Effector memory CD4-positive, alpha-beta T cell (primary cell): ENCODE measurements around the gene TRIP12.
A peak's percentile ranks its signal among the peaks of the same experiment; 100 is the strongest.
"Not testable (repeated sequence)": the region's sequence is repeated elsewhere in the genome, so short reads cannot be mapped to it uniquely, and the experiment has no call there.

Experiments
- DNase-seq, 3 donors: peaks; one replicate each; pipeline ENCODE4 v3.0.0-alpha.2; 2020
- H3K27ac ChIP-seq: 2 replicates; pipeline ENCODE4 v1.7.0; 2013; ENCODE audit warnings: mild to moderate bottlenecking, low read length, moderate library complexity; ENCODE audit not compliant: insufficient read depth, poor library complexity, severe bottlenecking
- H3K27me3 ChIP-seq: replicated peaks from 2 replicates; pipeline ENCODE4 v1.7.0; 2013; ENCODE audit warnings: mild to moderate bottlenecking, low read length; ENCODE audit not compliant: insufficient read depth, control insufficient read depth, poor library complexity, severe bottlenecking
- H3K36me3 ChIP-seq: 2 replicates; pipeline ENCODE4 v1.7.0; 2013; ENCODE audit warnings: mild to moderate bottlenecking, low read length, moderate library complexity; ENCODE audit not compliant: control insufficient read depth, insufficient read depth
- H3K4me1 ChIP-seq: 2 replicates; pipeline ENCODE4 v1.7.0; 2013; ENCODE audit warnings: low read length, mild to moderate bottlenecking; ENCODE audit not compliant: control insufficient read depth, insufficient read depth, poor library complexity, severe bottlenecking
- H3K4me3 ChIP-seq: 2 replicates; pipeline ENCODE4 v1.7.0; 2013; ENCODE audit warnings: low read length, low read depth, mild to moderate bottlenecking; ENCODE audit not compliant: insufficient read depth, poor library complexity, severe bottlenecking
- H3K9me3 ChIP-seq: 2 replicates; pipeline ENCODE4 v1.7.0; 2013; ENCODE audit warnings: mild to moderate bottlenecking, low read length, moderate library complexity; ENCODE audit not compliant: control insufficient read depth

TRIP12 gene

DNA sequence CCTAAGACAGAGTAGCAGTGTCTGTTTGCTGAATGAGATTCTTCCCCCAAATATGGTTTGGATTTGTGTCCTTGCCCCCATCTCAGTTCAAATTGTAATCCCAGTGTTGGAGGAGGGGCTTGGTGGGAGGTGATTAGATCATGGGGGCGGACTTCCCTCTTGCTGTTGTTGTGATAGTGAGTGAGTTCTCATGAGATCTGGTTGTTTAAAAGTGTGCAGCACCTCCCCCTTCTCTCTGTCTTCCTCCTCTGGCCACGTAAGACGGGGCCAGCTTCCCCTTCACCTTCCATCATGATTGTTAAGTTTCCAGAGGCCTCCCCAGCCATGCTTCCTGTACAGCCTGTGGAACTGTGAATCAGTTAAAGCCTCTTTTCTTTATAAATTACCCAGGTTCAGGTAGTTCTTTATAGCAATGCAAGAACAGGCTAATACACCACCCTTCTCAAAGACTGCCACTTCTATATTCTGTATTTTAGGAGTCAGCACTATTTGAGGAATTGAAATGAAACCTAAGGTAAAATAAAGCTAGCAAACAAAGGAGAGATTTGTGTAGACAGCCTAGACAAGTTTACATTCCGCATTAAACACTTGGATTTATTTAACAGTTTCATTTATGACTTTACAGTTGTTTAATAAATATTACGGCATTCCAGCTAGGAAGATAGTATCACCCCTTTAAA lies 22.1 kb upstream of the TRIP12 start:
- Histone ChIP-seq H3K9me3 (no peaks in the 10 kb centered on the region), H3K4me1 (no peaks in the 10 kb centered on the region), H3K36me3 (no peaks in the 10 kb centered on the region), H3K27ac (no peak overlapping the region), H3K4me3 (no peak overlapping the region), H3K27me3 (no peaks in the 10 kb centered on the region)
- no peak for DNase-seq

DNA sequence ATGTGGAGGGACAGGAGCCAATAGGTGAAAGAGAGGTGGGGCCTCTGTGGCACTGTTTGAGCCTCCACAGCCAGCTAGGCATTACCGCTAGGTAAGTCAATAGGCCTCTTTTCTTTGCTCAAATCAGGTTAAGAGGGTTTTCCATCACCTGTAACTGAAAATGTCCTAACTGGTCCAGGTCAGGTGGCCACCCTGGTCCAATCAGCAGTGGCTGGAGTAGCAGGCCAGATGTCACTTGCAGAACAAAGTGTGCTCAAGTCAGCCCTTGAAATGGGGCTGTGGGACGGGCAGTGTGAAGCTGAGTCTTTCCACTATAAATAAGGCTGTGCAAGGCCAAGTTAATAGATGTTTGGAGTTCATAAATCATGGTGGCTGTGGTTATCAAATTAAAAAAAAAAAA lies 21.4 kb upstream of the TRIP12 start:
- no peak for DNase-seq
- no peak overlapping the region for H3K4me3 ChIP-seq
- H3K9me3 ChIP-seq, result no peaks in the 10 kb centered on the region
- H3K27me3 ChIP-seq, result no peaks in the 10 kb centered on the region
- H3K36me3 ChIP-seq, result no peaks in the 10 kb centered on the region
- H3K27ac ChIP-seq, result no peak overlapping the region
- no peaks in the 10 kb centered on the region for H3K4me1 ChIP-seq

DNA sequence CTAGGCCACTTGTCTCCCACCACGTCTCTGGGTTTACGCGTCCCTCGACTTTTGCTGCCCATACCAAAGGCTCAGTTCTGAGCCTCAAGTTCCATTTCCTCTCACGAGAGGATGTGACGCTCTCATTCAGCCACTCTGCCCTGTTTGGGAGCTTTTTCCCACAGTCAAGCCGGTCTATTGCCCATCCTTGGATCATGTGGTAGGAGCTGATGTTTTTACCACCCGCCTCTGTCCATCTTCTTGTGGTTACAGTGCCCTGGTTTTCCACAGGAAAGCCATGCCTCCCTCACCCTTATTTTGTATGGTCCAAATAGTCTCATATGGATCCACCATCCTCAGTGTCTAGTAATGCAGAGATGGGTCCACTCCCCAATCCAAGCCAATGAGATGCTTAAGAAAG lies 20.9 kb upstream of the TRIP12 start:
- no peak for DNase-seq
- H3K36me3 ChIP-seq, result no peaks in the 10 kb centered on the region
- no peaks in the 10 kb centered on the region for H3K27me3 ChIP-seq
- no peaks in the 10 kb centered on the region for H3K4me1 ChIP-seq
- no peak overlapping the region for H3K27ac ChIP-seq
- H3K9me3 ChIP-seq, result no peaks in the 10 kb centered on the region
- no peak overlapping the region for H3K4me3 ChIP-seq

DNA sequence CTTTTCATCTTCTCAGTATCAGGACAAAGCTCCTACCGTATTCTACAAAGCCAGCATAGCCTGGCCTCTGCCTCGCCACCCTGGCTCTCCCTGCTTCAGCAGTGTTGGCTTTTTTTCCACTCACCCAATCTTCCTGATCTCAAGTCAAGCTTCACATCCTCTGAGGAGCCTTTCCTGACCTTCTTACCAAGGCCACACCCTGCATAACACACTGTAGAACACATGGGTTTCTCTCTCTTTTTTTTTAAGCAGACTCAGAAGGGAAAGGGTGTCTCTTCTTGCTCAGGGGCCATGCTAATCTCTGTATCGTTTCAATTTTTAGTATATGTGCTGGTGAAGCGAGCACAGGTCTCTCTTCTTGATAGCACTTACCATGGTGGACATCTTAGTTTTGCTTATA lies 15.7 kb upstream of the TRIP12 start:
- H3K4me3 ChIP-seq, result no peak overlapping the region
- no peaks in the 10 kb centered on the region for H3K36me3 ChIP-seq
- DNase-seq, result no peak

DNA sequence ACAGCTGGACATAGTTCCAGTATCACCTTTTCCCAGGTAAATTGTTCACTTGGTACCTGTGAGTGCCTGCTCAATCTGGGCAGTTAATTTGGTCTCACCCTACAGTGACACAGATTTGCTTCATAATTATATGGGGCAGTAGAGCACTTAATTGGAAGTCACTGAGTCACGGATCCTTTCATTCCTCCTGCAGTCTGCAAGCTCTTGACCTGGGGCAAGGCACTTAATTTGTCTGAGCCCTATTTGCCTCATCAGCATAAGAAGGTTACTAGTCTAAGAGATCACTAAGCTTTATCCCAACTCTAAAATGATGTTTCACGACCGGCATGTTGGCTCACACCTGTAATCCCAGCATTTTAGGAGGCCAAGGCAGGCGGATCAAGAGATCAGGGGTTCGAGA lies 9.4 kb upstream of the TRIP12 start:
- Histone ChIP-seq H3K4me1 (no peaks in the 10 kb centered on the region), H3K27me3 (no peaks in the 10 kb centered on the region), H3K36me3 (no peaks in the 10 kb centered on the region), H3K4me3 (no peak overlapping the region), H3K27ac (no peak overlapping the region), H3K9me3 (no peaks in the 10 kb centered on the region)
- no peak for DNase-seq

More for the DNA sequence above, 15.7 kb upstream of the TRIP12 start:
- Histone ChIP-seq H3K4me1 (no peaks in the 10 kb centered on the region), H3K27ac (no peak overlapping the region), H3K27me3 (no peaks in the 10 kb centered on the region), H3K9me3 (no peaks in the 10 kb centered on the region)

DNA sequence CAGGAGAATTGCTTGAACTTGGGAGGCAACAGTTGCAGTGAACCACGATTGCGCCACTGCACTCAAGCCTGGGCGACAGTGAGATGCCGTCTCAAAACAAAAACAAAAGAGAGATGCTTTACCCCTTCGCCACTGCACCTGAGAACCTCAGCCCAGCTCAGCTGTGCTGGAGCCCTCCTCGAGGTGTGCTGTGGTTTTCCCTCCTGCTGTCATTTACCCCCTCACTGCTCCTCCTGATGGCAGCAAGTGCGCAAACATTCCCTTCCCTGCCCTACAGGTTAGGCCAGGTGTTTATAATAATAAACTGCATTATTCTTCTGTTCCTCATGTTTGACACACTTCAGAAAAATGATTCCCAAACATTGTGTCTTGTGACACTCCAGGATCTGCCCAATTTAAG lies 8.8 kb upstream of the TRIP12 start:
- H3K27ac ChIP-seq, result no peak overlapping the region
- no peaks in the 10 kb centered on the region for H3K36me3 ChIP-seq
- H3K4me1 ChIP-seq, result no peaks in the 10 kb centered on the region
- no peak for DNase-seq
- no peaks in the 10 kb centered on the region for H3K9me3 ChIP-seq
- no peaks in the 10 kb centered on the region for H3K27me3 ChIP-seq
- no peak overlapping the region for H3K4me3 ChIP-seq

DNA sequence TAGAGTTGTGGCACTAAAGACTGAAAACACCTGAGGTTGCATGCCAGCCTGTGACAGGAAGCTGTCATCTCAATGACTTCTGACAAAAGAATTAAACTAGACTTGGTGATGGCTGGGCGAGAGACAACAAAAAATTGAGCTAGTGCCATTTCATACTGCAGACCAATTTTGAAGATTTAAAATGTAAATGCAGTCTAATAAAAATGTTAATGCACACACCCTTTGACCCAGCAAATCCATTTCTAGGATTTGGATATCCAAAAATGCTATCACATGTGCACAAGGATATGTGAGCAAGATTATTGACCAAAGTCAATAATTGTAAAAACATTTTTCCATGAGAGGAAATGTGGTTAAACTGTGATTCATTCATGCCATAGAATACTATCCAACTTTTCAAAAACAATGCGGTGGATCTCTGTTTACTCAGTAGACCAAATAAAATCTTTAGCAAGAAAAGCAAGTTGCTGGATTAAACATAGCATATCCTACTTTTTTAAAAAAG lies 6.1 kb upstream of the TRIP12 start:
- Histone ChIP-seq H3K27me3 (no peaks in the 10 kb centered on the region), H3K4me1 (peaks cover 3% of the 10 kb centered on the region), H3K9me3 (no peaks in the 10 kb centered on the region), H3K27ac (no peak overlapping the region), H3K36me3 (no peaks in the 10 kb centered on the region), H3K4me3 (no peak overlapping the region)
- no peak for DNase-seq

DNA sequence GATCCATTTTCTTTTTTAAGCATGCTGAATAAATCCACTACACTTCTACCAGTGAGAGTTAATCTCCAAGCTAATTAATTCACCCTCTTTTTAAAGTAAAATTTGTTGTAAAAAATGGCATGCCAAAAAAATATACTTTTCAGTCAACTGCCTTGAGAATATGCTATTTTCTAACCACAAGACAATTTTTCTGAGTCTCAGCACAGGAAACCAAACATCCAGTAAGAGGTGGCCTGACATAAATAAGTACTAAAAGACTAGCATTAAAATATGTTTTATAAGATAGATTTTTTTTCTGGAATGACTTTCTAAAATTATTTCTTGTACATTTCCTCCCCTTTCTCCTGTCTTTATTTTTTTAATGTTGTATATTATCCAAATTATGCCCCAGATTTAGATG lies 3.4 kb upstream of the TRIP12 start:
- Histone ChIP-seq H3K36me3 (no peaks in the 10 kb centered on the region), H3K9me3 (no peaks in the 10 kb centered on the region), H3K27me3 (no peaks in the 10 kb centered on the region), H3K4me3 (no peak overlapping the region), H3K27ac (no peak overlapping the region), H3K4me1 (peaks cover 9% of the 10 kb centered on the region)
- DNase-seq, result no peak

DNA sequence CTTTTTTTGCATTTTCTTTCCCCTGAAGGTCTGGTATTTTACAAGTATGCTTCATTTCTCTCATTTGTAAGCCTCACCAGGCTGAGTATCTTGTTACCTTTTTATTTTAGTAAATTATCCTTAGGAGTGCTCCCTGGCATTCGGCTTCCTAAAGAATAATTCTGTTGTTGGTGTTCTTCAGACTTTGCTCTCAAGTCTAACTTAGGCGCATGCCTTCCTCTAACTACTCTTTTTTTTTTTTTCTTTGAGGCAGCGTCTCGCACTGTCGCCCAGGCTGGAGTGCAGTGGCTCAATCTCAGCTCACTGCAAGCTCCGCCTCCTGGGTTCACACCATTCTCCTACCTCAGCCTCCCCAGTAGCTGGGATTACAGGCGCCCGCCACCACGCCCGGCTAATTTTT lies 2.7 kb upstream of the TRIP12 start:
- not testable (repeated sequence) for DNase-seq, H3K4me1 ChIP-seq

DNA sequence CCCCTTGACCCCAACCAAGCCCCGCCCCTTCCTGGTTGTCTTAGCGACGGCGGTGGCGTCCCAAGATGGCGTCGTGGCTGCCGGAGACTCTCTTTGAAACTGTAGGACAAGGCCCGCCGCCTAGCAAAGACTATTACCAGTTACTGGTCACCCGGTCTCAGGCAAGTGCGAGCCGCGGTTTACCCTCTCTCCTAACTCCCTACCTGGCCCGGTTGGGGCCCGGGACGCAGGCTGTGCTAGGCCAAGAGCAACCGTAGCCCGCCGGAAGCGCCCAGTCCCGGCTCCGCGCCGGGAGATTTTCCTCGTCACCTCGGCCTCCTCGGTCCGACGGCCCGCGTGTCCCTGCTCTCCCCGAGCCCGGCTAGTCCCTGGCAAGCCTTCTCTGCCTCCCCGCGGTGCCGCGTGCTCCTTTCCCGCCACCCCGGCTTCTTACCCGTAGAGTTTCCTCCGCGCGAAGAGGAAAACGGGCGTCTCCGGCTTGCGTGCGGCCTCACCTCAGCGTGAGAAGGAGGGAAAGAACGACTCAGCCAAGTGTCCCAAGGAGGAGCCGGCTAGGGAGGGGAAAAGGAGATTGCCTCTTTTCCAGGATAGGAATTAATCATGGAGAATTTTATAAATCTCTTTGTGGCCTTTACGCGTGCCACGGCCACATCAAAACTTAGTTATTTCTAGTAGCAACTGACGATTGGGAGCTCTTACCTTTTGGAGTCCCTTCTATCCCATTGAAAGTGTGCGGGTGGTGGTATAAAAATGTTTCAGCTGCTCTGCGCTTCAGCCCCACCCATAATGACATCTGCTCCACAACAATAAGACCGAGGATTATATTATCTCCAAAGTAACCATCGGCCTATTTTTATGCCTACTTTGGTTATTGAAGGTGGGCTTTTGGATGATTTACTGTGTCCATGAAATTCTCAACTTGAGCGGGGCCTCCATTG lies 909 bp upstream of the TRIP12 start, which contains the start of gene FBXO36:
FBXO36 (plus strand) TSS at position 55 of the 938 bp plus-strand sequence; CDS start at position 66, 11 bp downstream.
- no peaks in the 10 kb centered on the region for H3K9me3 ChIP-seq
- DNase-seq, result peak in 2 of 3 donors; percentile 70 to 82
- no peaks in the 10 kb centered on the region for H3K27me3 ChIP-seq
- peak within 1 kb of the TSS; percentile 97 for H3K27ac ChIP-seq
- H3K36me3 ChIP-seq, result no peaks in the 10 kb centered on the region
- peaks cover 14% of the 10 kb centered on the region for H3K4me1 ChIP-seq
- peak within 1 kb of the TSS; percentile 95 for H3K4me3 ChIP-seq

More for the DNA sequence above, 2.7 kb upstream of the TRIP12 start:
- H3K9me3 ChIP-seq, H3K27me3 ChIP-seq, H3K4me3 ChIP-seq, H3K36me3 ChIP-seq, H3K27ac ChIP-seq: not testable (repeated sequence)
